ENCODE results near the gene TCF23.
"Not testable (repeated sequence)": the region's sequence is repeated elsewhere in the genome, so short reads cannot be mapped to it uniquely, and the experiment has no call there.

Gene TCF23

DNA sequence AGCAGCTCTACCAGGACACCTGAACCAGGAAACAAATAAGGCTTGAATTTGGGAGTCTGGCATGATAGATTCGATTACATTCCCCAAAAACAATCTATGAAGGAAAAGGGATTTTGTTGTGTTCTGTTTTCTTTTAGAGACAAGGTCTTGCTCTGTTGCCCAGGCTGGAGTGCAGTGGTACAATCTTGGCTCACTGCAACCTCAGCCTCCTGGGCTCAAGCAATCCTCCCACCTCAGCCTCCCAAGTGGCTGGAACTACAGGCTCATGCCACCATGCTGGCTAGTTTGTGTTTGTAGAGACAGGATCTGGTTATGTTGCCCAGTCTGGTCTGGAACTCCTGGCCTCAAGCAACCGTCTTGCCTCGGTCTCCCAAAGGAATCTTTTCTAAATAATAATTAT is 49.3 kb downstream of the TCF23 start:
- in situ Hi-C loops (cut with MboI; ENCODE audit: low sequenced_read_pairs) = loop anchor here (25.0 kb wide), 1 partner anchor 236 kb away; the partner anchor contains the start of gene MAPRE3

DNA sequence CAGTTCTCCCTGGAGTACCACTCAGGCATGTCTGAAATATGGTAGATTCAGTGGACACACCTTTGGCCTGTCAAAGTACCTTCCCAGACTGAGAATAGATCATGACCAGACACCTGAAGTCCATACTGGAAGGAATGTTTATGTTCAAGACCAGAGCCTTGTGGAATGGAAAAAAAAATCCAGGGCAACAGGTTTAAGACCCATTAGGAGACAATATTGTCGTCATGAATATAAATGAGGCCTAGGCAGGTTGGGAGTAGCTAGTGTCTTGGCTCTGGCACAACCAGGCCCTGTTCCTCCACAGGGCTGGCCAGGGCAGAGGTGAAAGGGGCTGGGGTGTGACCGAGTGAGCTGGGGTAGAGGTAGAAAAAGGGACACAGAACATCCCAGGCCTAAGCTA is 49.8 kb downstream of the TCF23 start:
- Histone ChIP-seq H3K27me3 (ENCODE audit: low read depth) (no peaks in the 10 kb centered on the region), H3K36me3 (replicated peaks) (peaks cover 38% of the 10 kb centered on the region), H3K4me1 (no peaks in the 10 kb centered on the region), H3K9me3 (no peaks in the 10 kb centered on the region), H3K4me3 (no peak overlapping the region)
- no peak for DNase-seq (ENCODE audit: low spot score in 2 of 2)
- in situ Hi-C loops (cut with MboI; ENCODE audit: low sequenced_read_pairs) = loop anchor here (25.0 kb wide), 1 partner anchor 236 kb away; the partner anchor contains the start of gene MAPRE3

More for the DNA sequence above, 49.3 kb downstream of the TCF23 start:
- not testable (repeated sequence) for H3K4me3 ChIP-seq; H3K27me3 ChIP-seq (ENCODE audit: low read depth); H3K4me1 ChIP-seq; DNase-seq (ENCODE audit: low spot score in 2 of 2); H3K9me3 ChIP-seq
- peaks cover 32% of the 10 kb centered on the region for H3K36me3 ChIP-seq (replicated peaks)

DNA sequence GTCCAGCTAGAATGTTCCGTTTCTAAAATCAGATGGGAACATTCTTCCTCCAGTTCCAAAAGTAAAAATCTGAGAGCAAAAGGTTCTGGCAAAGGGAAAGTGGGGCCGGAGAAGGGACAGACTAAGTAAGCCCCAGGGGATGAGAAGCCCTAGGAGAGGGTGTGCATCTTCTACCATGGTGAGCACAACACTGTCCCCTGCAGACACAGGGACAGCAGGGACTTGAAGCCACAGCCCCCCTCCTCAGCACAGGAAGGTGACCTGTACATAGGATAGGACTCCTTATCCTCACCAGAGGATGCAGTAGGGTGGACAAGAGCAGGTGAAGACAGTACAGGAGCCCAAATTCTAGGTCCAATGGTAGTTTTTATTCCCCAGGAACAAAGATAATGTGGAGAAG is 50.4 kb downstream of the TCF23 start:
- H3K9me3 ChIP-seq = no peaks in the 10 kb centered on the region
- H3K27me3 ChIP-seq (ENCODE audit: low read depth) = no peaks in the 10 kb centered on the region
- no peak for DNase-seq (ENCODE audit: low spot score in 2 of 2)
- peaks cover 44% of the 10 kb centered on the region for H3K36me3 ChIP-seq (replicated peaks)
- in situ Hi-C loops (cut with MboI; ENCODE audit: low sequenced_read_pairs) = loop anchor here (25.0 kb wide), 1 partner anchor 237 kb away; the partner anchor contains the start of gene MAPRE3
- no peaks in the 10 kb centered on the region for H3K4me1 ChIP-seq
- no peak overlapping the region for H3K4me3 ChIP-seq

DNA sequence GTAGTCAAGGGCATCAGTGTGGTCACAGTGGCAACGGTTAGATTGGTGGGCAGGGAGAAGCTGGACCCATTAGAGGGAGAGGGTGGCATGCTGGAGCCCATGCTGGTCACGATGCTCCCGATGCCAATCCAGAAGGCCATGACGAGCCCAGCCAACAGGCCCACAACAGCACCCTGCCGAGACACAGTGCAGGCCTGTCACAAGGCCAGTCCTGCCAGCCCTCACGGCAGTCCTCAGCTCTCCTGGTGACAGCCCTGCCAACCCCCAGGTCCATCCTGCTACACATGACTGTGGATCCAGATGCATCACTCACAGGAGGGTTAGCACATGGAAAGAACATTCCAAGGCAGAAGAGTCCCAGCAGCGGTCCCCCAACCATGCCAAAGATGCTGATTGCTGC is 52.9 kb downstream of the TCF23 start:
- Histone ChIP-seq H3K36me3 (replicated peaks) (peaks cover 68% of the 10 kb centered on the region), H3K27me3 (ENCODE audit: low read depth) (no peaks in the 10 kb centered on the region), H3K4me3 (no peak overlapping the region), H3K9me3 (no peaks in the 10 kb centered on the region), H3K4me1 (no peaks in the 10 kb centered on the region)
- no peak for DNase-seq (ENCODE audit: low spot score in 2 of 2)
- in situ Hi-C loops (cut with MboI; ENCODE audit: low sequenced_read_pairs) = no loop called here

DNA sequence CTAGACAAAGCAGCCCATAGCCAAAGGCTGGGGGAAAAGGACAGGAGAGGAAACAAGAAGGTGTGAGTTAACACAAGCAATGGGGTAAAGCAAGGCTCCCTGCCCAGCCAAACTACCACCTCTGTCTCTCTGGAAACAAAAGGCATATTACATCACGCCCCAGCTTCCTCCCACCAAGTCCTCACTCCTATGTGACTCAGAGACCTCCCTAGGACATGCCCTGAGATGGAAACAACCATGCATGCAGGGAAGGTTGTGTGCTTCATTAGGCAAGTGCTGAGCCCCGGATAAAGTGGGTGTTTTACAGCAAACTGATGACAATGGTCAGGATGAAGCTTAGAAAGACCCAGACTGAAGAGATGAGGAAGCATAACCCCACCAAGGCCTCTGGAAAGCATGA is 54.0 kb downstream of the TCF23 start:
- peaks cover 80% of the 10 kb centered on the region for H3K36me3 ChIP-seq (replicated peaks)
- no peak for DNase-seq (ENCODE audit: low spot score in 2 of 2)
- H3K4me3 ChIP-seq = no peak overlapping the region
- H3K27me3 ChIP-seq (ENCODE audit: low read depth) = no peaks in the 10 kb centered on the region
- H3K9me3 ChIP-seq = no peaks in the 10 kb centered on the region
- no peaks in the 10 kb centered on the region for H3K4me1 ChIP-seq
- in situ Hi-C loops (cut with MboI; ENCODE audit: low sequenced_read_pairs) = no loop called here

DNA sequence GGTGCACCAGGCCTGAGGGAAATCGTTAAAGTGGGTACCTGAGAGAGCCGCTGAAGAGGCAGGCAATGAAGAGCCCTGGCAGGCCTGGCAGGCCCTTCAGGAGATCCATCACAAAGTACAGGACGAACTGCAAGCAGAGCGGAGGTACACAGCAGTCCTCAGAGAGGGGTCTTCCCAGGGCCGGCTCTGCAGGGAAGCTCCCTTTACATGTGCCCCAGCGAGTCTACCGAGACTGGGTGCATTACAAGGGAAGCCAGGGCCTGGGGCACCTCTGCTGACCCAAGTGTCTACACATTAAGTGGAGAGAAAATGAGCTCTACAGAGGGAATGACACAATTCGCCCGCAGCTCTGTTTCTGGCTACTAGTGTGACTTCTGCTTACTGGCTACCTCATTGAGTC is 54.9 kb downstream of the TCF23 start:
- H3K4me3 ChIP-seq = no peak overlapping the region
- in situ Hi-C loops (cut with MboI; ENCODE audit: low sequenced_read_pairs) = no loop called here
- no peaks in the 10 kb centered on the region; the same call in 1 of the 2 replicates for H3K4me1 ChIP-seq
- H3K9me3 ChIP-seq = no peaks in the 10 kb centered on the region
- H3K36me3 ChIP-seq (replicated peaks) = peaks cover 88% of the 10 kb centered on the region
- no peaks in the 10 kb centered on the region for H3K27me3 ChIP-seq (ENCODE audit: low read depth)
- DNase-seq (ENCODE audit: low spot score in 2 of 2) = no peak

DNA sequence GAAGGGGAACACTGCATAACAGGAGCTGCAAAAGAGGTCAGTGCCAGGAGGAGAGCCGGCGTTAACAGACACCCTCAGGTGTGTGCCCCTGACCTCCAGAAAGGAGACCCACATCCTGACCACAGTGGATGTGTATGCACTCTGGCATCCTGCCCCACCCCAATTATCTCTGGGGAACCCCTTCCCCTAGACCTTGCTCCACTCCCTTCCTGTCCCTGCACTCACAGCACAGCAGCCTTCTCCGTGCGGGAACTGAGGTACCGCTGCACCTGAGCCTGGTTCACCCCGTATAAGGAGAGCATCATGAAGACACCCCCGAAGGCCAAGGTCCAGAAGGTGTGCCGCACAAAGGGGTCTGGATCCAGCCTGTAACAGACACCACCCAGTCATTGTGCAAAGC is 55.8 kb downstream of the TCF23 start:
- H3K4me1 ChIP-seq = peaks cover 7% of the 10 kb centered on the region
- no peaks in the 10 kb centered on the region for H3K9me3 ChIP-seq
- in situ Hi-C loops (cut with MboI; ENCODE audit: low sequenced_read_pairs) = no loop called here
- H3K36me3 ChIP-seq (replicated peaks) = peaks cover 86% of the 10 kb centered on the region
- no peaks in the 10 kb centered on the region for H3K27me3 ChIP-seq (ENCODE audit: low read depth)
- no peak for DNase-seq (ENCODE audit: low spot score in 2 of 2)
- H3K4me3 ChIP-seq = no peak overlapping the region

DNA sequence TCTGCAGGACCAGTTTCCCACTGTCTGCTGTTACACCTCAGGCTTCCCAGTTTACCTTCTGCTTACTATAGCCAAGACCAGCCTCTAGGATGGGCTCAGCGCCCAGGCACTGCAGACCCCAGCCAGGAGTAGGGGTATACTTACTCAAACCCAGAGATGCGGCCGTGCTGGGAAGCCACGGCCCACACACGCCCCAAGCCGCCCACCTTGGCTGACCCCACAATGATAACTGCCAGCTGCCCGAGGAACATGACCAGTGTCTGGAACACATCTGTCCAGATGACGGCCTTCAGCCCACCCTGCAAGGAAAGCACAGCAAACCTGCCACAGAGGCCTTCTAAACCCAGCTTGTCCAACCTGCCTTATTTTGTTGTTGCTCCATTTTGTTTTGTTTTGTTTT is 56.4 kb downstream of the TCF23 start:
- H3K4me3 ChIP-seq = no peak overlapping the region
- peaks cover 80% of the 10 kb centered on the region for H3K36me3 ChIP-seq (replicated peaks)
- no peaks in the 10 kb centered on the region for H3K9me3 ChIP-seq
- H3K4me1 ChIP-seq = peaks cover 11% of the 10 kb centered on the region
- no peak for DNase-seq (ENCODE audit: low spot score in 2 of 2)
- in situ Hi-C loops (cut with MboI; ENCODE audit: low sequenced_read_pairs) = no loop called here
- no peaks in the 10 kb centered on the region for H3K27me3 ChIP-seq (ENCODE audit: low read depth)

DNA sequence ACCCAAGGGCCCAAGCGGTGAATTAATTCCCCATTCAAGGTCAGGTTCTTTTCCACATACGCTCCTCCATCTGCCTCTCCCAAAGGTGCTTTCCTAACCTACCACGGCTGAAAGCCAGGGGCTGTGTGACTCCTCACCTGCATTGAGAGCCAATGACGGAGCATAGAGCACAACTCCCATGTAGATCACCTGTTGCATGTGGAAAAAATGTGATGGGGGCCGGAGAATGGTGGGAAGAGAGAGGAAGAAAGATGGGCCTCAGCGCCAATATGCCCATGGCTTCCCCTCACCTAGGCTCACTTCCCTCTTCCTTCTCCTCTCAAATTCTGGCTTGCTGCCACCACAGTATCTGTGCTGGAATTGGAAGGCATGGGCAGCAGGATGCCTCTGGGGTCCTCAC is 57.5 kb downstream of the TCF23 start:
- Histone ChIP-seq H3K27me3 (ENCODE audit: low read depth) (no peaks in the 10 kb centered on the region), H3K9me3 (no peaks in the 10 kb centered on the region), H3K36me3 (replicated peaks) (peaks cover 75% of the 10 kb centered on the region), H3K4me1 (peaks cover 16% of the 10 kb centered on the region), H3K4me3 (no peak overlapping the region)
- in situ Hi-C loops (cut with MboI; ENCODE audit: low sequenced_read_pairs) = no loop called here
- DNase-seq (ENCODE audit: low spot score in 2 of 2) = no peak
